Measurements from ENCODE around the gene KRT40.

KRT40 gene

DNA sequence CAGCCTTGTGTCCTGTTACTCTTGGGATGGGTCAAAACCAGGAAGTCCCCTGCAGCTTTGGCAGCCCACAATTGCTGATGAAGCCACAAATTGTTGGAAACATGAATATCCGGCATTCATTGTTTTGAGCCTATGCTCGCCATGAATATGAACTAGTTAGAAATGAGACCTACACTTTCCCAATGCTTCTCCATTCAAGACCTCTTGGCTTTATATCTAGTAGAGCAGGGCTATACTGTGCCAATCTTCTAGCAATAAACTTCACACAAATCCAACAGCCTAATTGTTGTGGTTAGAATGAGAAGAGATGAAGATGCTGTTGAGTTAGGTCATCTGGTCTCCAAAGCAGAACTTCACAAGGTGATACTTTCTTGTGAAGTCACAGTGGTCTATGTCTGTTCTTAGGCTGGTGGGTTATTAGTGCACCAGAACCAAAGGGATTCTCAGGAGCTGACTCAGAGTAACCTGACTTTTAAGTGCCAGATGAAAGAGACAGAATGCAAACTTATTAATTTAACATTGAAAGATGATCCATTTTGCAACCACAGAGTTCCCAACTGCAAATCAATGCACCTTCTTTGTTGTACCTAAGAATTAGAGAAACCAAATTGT, 33.0 kb downstream of the KRT40 start:
- DNase-seq (ENCODE audit: low read depth): no peak

DNA sequence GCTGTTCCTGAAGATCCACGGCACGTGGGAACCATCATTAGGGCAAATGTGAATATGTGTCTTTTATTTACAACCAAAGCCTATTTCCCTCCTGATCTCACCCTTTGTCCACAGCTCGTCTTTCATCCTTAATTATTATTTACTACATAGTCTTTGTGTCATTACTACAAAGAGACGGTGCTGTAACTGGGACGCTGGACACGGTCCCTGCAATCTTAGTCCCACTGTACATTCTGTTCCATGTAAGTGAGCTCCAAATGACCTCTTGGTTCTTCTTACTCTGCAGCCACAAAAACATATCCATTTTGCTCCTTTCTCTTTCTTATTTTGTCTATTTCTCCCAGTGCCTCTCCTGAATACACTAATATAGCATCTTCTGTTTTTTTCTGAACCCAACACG, 34.0 kb downstream of the KRT40 start:
- DNase-seq (ENCODE audit: low read depth): no peak

DNA sequence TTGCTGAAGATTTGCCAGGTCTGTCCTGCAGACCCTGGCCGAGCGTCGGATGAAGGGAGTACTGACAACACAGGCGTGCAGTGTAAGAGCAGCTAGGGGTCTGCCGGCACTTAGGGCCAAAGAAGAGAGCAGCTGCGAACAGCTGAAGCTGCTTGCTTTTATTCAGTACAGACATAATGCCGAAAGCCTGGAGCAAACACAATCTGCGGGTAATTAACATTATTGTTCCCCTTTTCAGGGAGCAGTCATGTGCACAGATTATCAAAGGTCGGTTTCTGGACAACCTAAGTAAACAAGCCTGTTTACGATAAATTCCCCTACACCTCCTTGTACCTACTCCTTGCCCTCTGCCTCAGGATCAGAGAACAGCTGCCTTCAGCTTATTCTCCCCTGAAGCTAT, 34.7 kb downstream of the KRT40 start:
- no peak for DNase-seq (ENCODE audit: low read depth)

DNA sequence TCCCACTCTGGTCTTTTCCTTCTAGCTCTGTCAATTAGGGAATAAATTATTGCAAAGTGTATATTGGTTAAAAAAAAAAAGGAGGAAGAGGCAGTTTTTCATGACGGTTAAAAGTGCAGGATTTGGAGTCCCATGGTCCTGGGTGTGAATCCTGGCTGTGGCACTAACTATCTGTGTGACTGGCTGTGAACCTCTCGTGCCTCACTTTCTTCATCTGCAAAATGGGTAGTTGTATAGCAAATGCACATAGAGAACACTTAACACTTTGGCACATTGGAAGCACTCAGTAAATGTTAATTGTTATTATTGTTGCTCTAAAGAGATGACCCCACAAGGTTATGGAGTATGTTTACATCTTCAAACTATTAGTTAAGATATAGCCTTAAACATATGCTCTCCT, 36.2 kb downstream of the KRT40 start:
- no peak for DNase-seq (ENCODE audit: low read depth)

DNA sequence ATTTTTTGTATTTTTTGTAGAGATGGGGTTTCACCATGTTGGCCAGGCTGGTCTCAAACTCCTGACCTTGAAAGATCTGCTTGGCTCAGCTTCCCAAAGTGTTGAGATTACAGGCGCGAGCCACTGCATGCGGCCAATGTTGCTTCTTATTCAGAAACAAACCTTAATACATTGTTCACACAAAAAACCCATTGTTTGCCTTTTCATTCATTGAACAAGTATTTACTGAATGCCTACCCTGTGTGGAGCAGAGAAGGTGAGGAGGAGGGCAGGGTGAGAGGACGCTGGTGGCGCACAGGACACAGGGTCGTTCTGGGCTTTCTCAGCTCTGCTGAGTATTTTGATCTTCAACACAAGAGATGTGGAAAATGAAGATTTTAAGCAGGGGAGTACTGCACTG, 38.7 kb downstream of the KRT40 start:
- no peak for DNase-seq (ENCODE audit: low read depth)

DNA sequence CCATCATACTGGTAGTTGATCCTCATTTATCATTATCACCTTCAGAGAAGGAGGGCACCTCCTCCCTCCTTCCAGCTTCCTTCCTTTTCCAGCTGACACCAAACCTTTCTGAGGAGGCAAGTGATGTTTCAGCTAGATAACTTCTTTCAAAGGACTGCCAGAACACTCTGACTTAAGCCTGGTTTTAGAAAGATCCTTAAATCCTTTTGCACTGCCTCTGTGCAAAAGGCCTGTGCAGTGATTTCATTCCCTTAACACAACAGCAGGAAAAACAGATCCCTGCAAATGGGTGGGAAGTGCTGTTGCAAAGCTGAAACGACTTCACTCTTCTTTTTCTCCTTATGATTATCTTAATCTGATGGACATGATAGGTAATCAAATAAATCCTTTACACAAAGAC, 39.6 kb downstream of the KRT40 start:
- DNase-seq (ENCODE audit: low read depth): no peak

DNA sequence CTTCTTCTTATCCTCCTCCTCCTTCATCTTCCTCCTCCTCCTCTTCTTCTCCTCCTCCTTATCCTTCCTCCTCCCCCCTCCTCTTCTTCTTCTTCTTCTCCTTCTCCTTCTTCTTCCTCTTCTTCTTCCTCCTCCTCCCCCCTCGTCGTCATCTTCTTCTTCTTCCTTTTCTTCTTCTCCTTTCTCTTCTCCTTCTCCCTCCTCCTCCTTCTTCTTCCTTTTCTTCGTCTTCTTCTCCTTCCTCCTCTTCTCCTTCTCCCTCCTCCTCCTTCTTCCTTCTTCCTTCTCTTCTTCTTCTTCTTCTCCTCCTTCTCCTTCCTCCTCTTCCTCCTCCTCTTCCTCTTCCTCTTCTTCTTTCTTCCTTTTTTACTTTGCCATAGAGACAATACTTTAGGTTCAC, 41.6 kb downstream of the KRT40 start:
- DNase-seq (ENCODE audit: low read depth): no peak

DNA sequence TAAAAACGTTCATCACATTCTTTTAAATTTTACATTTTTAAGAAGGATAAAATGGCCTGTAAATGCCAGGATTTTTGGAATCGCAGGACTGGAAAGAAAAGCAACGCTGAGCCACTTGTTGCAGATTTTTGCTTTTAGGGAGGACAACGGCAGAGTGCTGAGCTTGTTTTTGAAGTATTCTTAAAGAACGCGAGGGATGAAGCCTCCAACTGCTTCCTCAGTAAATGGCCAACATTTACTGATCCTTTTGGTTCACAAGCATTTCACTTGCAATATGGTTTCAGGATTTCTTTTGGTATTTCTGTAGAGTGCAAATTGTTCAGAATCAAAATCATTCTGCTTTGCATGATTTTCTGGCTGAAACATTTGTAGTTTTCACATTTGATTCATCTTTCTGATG, 43.9 kb downstream of the KRT40 start:
- no peak for DNase-seq (ENCODE audit: low read depth)

DNA sequence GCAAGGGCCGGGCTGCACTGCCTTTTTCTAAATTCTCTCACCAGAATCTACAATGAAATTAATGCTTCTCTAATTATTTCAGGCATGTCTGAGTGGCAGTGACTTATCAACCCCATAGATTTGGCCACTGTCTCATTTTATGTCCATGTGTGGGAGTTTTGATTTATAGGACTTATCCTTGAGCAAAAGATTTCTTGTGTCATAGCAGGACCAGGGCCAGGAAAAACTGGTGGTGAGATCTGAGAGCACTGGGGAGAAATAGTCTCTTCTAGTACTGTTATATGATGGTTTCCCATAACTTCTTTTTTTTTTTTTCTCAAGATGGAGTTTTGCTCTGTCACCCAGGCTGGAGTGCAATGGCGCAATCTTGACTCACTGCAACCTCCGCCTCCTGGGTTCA, 45.1 kb downstream of the KRT40 start:
- DNase-seq (ENCODE audit: low read depth): no peak

DNA sequence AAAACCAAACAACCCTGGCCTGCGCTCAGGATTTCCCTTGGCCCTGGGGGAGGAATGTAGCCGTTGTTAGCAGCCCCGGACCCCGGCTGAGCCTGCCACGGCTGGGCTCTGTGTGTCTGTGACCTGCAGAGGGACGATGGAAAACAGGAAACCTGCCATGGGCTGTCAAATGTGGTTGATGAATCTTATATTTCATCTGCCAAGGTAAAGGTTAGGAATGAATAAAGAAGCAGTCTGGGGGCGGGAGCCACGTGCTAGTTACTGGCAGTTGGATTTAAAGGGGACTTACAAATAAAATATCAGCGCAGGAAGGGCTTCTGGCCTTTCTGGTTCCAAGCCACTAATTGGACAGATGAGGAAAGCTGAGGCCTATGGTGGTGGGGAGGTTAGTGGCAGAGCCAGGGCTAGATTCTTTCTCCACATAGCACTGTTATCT, 46.7 kb downstream of the KRT40 start, which contains the start of gene KRT23:
KRT23 (minus strand) TSS at position 263 of the 436 bp plus-strand sequence. CDS start 1,043 bp downstream, outside the sequence.
- DNase-seq (ENCODE audit: low read depth): no peak

DNA sequence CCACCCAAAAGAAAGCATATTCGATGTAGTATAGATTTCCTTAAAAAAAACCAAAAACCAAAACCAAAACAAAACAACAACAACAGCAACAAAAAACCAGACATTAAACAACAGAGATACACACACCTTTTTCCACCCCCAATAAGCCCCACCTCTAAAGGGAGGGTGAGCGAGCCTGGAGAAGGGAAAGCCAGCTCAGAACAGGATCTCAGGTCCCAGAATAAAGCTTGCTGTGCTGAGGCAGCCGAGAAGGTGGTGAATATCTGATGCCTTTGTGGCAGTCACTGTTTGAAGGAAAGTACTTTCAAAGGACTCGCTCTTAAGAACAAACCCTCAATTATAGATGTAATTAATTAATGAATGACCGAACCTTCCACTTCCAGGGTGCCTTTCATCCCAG, 47.1 kb downstream of the KRT40 start:
- DNase-seq (ENCODE audit: low read depth): no peak

DNA sequence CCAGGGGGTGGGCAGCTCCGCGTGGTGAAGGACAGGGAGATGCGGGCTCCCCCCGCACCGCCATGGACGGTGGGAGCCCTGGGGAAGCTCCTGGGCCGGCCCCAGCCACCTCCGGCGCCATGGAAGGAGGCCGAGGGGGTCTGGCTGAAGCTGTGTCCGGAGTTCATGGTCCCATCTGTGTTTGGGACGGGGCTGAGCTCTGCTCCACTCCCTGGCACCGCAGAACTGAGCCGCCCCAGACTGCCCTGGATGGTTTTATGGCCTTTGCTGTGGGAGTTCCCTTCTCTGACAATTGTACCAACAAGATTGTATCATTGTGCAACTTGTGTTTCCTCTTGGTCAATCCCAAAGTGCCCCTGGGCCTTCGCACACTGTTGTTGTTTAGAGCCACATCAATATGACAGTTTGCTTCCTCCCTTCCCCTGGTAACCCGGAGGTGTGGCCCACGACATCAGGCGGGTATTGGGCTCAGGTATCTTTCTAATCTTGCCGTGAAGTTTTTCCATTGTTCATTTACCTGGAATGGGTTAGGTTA, 47.6 kb downstream of the KRT40 start:
- DNase-seq (ENCODE audit: low read depth): no peak

DNA sequence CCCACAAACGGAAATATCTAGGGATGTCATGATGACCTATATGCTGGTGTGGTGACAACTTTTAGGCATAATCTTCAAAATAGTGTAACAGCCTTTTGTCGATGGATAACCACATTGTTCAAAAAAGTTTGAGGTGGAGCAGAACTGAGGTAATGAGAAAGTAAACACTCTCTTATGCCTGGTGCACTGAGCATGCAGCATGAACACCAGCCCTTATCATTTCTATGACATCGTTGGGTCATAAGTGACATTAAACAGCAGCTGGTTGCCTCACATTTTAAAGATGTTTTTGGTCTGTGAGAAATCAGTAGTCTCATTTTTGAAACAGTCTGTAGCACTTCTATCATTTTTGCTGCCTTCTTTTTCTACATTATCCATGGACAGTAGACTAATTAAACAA, 48.5 kb downstream of the KRT40 start:
- no peak for DNase-seq (ENCODE audit: low read depth)

DNA sequence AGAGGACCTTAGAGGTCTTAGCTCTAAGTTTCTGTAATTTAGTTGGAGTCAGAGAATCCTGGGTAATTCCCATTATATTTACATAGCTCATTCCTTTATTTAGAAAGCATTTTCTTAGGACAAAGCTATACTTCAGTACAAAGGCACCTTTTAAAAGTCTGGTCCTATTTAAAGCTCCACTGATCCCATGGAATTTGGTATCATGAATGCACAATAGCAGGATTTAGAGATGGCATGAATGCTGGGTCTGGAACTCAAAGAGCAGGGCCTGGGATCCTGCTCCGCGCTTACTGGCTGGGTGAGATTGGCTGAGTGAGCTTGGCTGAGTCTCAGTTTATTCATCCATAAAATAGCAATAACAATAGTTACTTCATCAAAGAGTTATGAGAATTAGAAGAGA, 51.5 kb downstream of the KRT40 start:
- no peak for DNase-seq (ENCODE audit: low read depth)

DNA sequence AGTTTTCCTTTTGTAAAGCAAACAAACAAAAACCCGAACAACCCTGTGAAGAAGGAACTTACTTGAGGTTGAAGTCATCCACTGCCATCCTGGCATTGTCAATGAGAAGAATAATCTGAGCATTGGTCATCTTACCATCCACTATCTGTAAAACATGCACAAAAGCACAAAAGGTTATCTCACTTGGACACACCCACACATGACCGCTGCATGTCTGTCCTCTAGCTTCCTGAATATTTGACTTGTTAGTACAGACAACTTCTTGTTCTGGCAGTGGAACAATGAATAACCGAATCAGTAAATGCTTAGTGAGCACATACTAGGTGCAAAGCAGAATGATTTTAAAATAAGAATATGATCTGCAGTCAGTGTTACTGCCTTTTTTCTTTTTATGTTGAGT, 52.8 kb downstream of the KRT40 start:
- DNase-seq (ENCODE audit: low read depth): no peak

All from HS-5 (cell line).